ENCODE data around the gene MBD1. TPM values are rescaled to one million over a fixed set of nuclear protein-coding genes. Genes with fewer than 3 reads are reported as not detected.
"Not testable (repeated sequence)": the region's sequence is repeated elsewhere in the genome, so short reads cannot be mapped to it uniquely, and the experiment has no call there.

The MBD1 gene
- total and polyA plus RNA-seq, 3 experiments from 2014 or later = 38.7 to 99.2 (median 83.0) TPM

DNA sequence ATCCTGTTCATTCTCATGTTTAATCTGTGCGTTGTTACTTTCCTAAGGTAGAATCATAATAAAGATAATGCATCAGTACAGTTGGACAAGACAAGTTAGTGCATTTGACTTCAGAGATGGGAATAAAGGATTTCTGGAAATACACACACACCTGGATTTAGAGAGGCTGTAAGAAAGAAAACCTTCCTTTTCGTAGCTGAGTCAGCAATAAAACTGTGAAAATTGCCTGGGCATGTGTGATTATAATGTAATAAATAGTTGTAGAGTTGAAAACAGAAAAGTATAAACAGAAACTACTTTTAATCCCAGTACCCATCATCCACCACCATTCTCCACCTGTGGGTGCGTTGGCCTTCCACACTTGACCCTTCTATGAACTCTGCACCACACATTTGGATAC, 30.4 kb downstream of the MBD1 start:
- no peak overlapping the region for H3K27ac Mint-ChIP-seq
- no peaks in the 10 kb centered on the region for H3K4me1 ChIP-seq (ENCODE audit: insufficient read depth, low read length)
- no peaks in the 10 kb centered on the region for H3K27me3 ChIP-seq (ENCODE audit: insufficient read depth, low read length, poor library complexity, severe bottlenecking)
- H3K27me3 Mint-ChIP-seq = peaks cover 2 to 5% of the 10 kb centered on the region in 2 donors
- no peaks in the 10 kb centered on the region for H3K9me3 Mint-ChIP-seq
- no peaks in the 10 kb centered on the region for H3K36me3 ChIP-seq (ENCODE audit: insufficient read depth, low read length)
- H3K4me1 Mint-ChIP-seq = no peaks in the 10 kb centered on the region
- no peaks in the 10 kb centered on the region for H3K36me3 Mint-ChIP-seq
- DNase-seq = no peak
- POLR2A ChIA-PET = no interaction called here
- H3K4me3 ChIP-seq (ENCODE audit: low read length) = no peak overlapping the region
- H3K9me3 ChIP-seq (ENCODE audit: low read length) = no peaks in the 10 kb centered on the region
- CTCF ChIA-PET = no interaction called here
- no peak overlapping the region for H3K27ac ChIP-seq (ENCODE audit: low read depth, low read length)
- no peak overlapping the region for H3K4me3 Mint-ChIP-seq

GRCh38 chr18:50249576-50249975, 31.7 kb downstream of the MBD1 start:
- no peak for DNase-seq
- H3K27me3 Mint-ChIP-seq = peaks cover 0 to 3% of the 10 kb centered on the region in 2 donors
- no peak overlapping the region for H3K27ac Mint-ChIP-seq
- no peaks in the 10 kb centered on the region for H3K9me3 ChIP-seq (ENCODE audit: low read length)
- H3K9me3 Mint-ChIP-seq = no peaks in the 10 kb centered on the region
- ChIA-PET POLR2A (no interaction called here), CTCF (no interaction called here)
- no peaks in the 10 kb centered on the region for H3K36me3 ChIP-seq (ENCODE audit: insufficient read depth, low read length)
- H3K4me1 Mint-ChIP-seq = no peaks in the 10 kb centered on the region
- no peak overlapping the region for H3K4me3 ChIP-seq (ENCODE audit: low read length)
- H3K4me3 Mint-ChIP-seq = no peak overlapping the region
- H3K27me3 ChIP-seq (ENCODE audit: insufficient read depth, low read length, poor library complexity, severe bottlenecking) = no peaks in the 10 kb centered on the region
- no peaks in the 10 kb centered on the region for H3K36me3 Mint-ChIP-seq
- no peaks in the 10 kb centered on the region for H3K4me1 ChIP-seq (ENCODE audit: insufficient read depth, low read length)
- H3K27ac ChIP-seq (ENCODE audit: low read depth, low read length) = no peak overlapping the region

DNA sequence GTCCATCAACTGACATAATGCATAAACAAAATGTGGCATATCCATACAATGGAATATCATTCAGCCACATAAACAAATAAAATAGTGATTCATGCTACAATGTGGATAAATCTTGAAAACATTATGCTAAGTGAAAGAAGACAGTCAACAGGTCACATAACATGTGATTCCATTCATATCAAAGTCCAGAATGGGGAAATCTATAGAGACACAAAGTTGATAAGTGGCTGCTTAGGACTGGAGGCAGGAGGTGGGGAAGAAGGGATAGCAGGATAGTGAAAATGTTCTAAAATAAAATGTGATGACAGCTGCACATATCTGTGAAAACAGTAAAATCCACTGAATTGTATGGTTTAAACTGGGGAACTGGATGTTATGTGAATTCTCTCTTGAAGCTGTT, 33.8 kb downstream of the MBD1 start:
- H3K36me3 Mint-ChIP-seq = peaks cover 0 to 5% (median 0%) of the 10 kb centered on the region in 3 donors
- H3K4me3 Mint-ChIP-seq = no peak overlapping the region
- Histone ChIP-seq H3K27ac (ENCODE audit: low read depth, low read length) (no peak overlapping the region), H3K27me3 (ENCODE audit: insufficient read depth, low read length, poor library complexity, severe bottlenecking) (no peaks in the 10 kb centered on the region), H3K9me3 (ENCODE audit: low read length) (no peaks in the 10 kb centered on the region), H3K4me3 (ENCODE audit: low read length) (no peak overlapping the region), H3K36me3 (ENCODE audit: insufficient read depth, low read length) (no peaks in the 10 kb centered on the region), H3K4me1 (ENCODE audit: insufficient read depth, low read length) (no peaks in the 10 kb centered on the region)
- peaks cover 0 to 5% (median 5%) of the 10 kb centered on the region in 5 donors for H3K9me3 Mint-ChIP-seq
- H3K27me3 Mint-ChIP-seq = peaks cover 9 to 17% of the 10 kb centered on the region in 2 donors
- H3K4me1 Mint-ChIP-seq = no peaks in the 10 kb centered on the region
- no peak for DNase-seq
- no peak overlapping the region for H3K27ac Mint-ChIP-seq
- CTCF ChIA-PET = interaction anchor here (0.8 kb wide), 1 partner anchor 109 kb away, joined by 3 read pairs; no protein-coding TSS in a partner anchor
- POLR2A ChIA-PET = no interaction called here

DNA sequence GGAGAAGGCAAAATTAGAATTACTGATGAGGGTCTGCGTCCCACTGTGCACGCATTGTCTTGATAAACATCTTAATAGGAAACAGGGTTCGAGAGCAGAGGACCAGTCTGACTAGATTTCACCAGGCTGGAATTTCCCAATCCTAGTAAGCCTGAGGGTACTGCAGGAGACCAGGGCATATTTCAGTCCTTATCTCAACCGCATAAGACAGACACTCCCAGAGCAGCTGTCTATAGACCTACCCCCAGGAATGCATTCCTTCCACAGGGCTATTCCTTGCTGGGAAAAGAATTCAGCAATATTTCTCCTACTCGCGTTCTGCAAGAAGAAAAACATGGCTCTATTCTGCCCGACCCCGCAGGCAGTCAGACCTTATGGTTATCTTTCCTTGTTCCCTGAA, 39.6 kb downstream of the MBD1 start:
- H3K27ac Mint-ChIP-seq; H3K4me3 Mint-ChIP-seq; H3K27ac ChIP-seq (ENCODE audit: low read depth, low read length); CTCF ChIA-PET; H3K27me3 ChIP-seq (ENCODE audit: insufficient read depth, low read length, poor library complexity, severe bottlenecking); POLR2A ChIA-PET; H3K36me3 ChIP-seq (ENCODE audit: insufficient read depth, low read length); H3K9me3 ChIP-seq (ENCODE audit: low read length); DNase-seq; H3K4me3 ChIP-seq (ENCODE audit: low read length); H3K4me1 ChIP-seq (ENCODE audit: insufficient read depth, low read length); H3K4me1 Mint-ChIP-seq: not testable (repeated sequence)
- H3K9me3 Mint-ChIP-seq = peaks cover 23 to 30% (median 24%) of the 10 kb centered on the region in 5 donors
- H3K27me3 Mint-ChIP-seq = peaks cover 18 to 43% of the 10 kb centered on the region in 2 donors
- peaks cover 0 to 33% (median 0%) of the 10 kb centered on the region in 3 donors for H3K36me3 Mint-ChIP-seq

DNA sequence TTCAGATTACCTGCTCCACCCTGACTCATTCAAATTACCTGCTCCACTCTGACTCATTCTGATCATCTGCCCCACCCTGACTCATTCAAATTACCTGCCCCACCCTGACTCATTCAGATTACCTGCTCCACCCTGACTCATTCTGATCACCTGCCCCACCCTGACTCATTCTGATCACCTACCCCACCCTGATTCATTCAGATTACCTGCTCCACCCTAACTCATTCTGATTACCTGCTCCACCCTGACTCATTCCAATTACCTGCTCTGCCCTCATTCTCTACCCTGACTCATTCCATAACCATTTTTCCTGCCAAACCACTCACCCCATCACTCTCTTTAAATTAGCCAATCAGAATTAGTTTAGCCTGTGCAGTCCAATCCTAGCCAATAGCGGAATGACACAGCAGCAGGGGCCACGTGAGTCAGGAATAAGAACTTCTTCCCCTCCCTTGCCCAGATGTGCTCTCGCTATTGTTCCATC, 41.2 kb downstream of the MBD1 start:
- no peak overlapping the region for H3K4me3 ChIP-seq (ENCODE audit: low read length)
- Mint-ChIP-seq H3K4me3 (no peak overlapping the region), H3K27ac (no peak overlapping the region), H3K4me1 (no peaks in the 10 kb centered on the region), H3K27me3 (peaks cover 19 to 50% of the 10 kb centered on the region in 2 donors), H3K9me3 (peaks cover 23 to 30% (median 24%) of the 10 kb centered on the region in 5 donors), H3K36me3 (peaks cover 0 to 33% (median 0%) of the 10 kb centered on the region in 3 donors)
- ChIA-PET CTCF (no interaction called here), POLR2A (no interaction called here)
- no peaks in the 10 kb centered on the region for H3K9me3 ChIP-seq (ENCODE audit: low read length)
- no peak for DNase-seq
- H3K27ac ChIP-seq (ENCODE audit: low read depth, low read length) = no peak overlapping the region
- H3K36me3 ChIP-seq (ENCODE audit: insufficient read depth, low read length) = no peaks in the 10 kb centered on the region
- H3K4me1 ChIP-seq (ENCODE audit: insufficient read depth, low read length) = no peaks in the 10 kb centered on the region
- peaks cover 3% of the 10 kb centered on the region for H3K27me3 ChIP-seq (ENCODE audit: insufficient read depth, low read length, poor library complexity, severe bottlenecking)

DNA sequence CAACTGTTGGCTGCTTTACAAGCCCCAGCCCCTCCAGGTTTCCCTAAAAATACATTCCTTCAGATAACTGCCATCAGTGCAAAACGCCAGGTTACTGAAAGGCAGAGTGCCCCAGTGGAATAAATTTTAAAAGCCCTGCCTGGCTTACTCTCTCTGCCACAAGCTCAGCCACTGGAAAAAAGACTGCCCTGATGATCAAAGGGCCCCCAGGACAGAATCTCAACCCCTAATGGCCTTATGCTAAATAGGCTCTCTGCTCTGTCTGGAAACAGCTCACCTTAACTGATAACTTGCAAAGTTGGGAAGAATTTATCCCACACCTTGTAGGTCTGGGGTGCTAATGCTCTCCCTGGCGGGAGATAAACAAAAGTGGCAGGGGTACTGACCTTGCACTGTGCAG, 48.9 kb downstream of the MBD1 start:
- H3K4me1 Mint-ChIP-seq = no peaks in the 10 kb centered on the region
- peaks cover 0 to 2% (median 0%) of the 10 kb centered on the region in 5 donors for H3K9me3 Mint-ChIP-seq
- H3K36me3 ChIP-seq (ENCODE audit: insufficient read depth, low read length) = no peaks in the 10 kb centered on the region
- no peaks in the 10 kb centered on the region for H3K36me3 Mint-ChIP-seq
- no peak overlapping the region for H3K27ac ChIP-seq (ENCODE audit: low read depth, low read length)
- no peak overlapping the region for H3K4me3 Mint-ChIP-seq
- peaks cover under 1% of the 10 kb centered on the region for H3K27me3 ChIP-seq (ENCODE audit: insufficient read depth, low read length, poor library complexity, severe bottlenecking)
- no peak for DNase-seq
- no peak overlapping the region for H3K27ac Mint-ChIP-seq
- ChIA-PET CTCF (no interaction called here), POLR2A (no interaction called here)
- H3K27me3 Mint-ChIP-seq = peaks cover 14 to 42% of the 10 kb centered on the region in 2 donors
- no peak overlapping the region for H3K4me3 ChIP-seq (ENCODE audit: low read length)
- no peaks in the 10 kb centered on the region for H3K4me1 ChIP-seq (ENCODE audit: insufficient read depth, low read length)
- H3K9me3 ChIP-seq (ENCODE audit: low read length) = no peaks in the 10 kb centered on the region

DNA sequence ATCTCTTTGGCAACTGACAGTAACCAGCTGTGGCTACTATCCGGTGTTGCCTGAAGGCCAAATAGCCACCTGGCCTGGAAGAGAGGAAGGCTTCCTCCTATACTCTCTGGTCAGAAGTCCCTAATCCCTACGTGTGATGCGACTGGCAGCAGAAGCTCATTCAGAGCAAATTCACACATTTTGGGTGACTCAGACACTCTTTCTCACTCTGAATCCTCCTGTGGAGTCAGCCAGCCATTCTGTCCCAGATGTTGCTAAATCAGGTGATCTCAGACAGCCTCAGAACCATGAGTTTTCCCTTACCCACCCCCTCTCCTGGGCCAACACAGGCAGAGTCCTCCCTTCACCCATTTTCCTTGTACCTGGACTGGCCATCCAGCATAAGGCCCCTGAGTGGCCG, 49.7 kb downstream of the MBD1 start:
- DNase-seq = no peak

DNA sequence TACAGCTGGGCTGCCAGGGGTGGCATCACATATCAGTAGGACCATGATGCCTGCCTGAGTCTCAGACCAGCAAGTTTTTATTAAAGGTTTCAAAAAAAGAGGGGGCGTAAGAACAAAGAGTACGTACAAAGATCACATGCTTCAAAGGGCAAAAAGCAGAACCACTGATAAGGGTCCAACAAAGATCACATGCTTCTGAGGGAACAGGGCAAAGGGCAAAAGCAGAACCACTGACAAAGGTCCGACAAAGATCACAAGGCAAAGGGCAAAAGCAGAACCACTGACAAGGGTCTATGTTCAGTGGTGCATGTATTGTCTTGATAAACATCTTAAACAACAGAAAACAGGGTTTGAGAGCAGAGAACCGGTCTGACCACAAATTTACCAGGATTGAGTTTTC, 61.1 kb downstream of the MBD1 start:
- peaks cover 12 to 18% (median 14%) of the 10 kb centered on the region in 5 donors for H3K9me3 Mint-ChIP-seq
- H3K27ac Mint-ChIP-seq; H3K4me1 ChIP-seq (ENCODE audit: insufficient read depth, low read length); H3K36me3 ChIP-seq (ENCODE audit: insufficient read depth, low read length); H3K27ac ChIP-seq (ENCODE audit: low read depth, low read length); H3K36me3 Mint-ChIP-seq; H3K9me3 ChIP-seq (ENCODE audit: low read length); H3K4me1 Mint-ChIP-seq; H3K4me3 ChIP-seq (ENCODE audit: low read length); H3K4me3 Mint-ChIP-seq; H3K27me3 ChIP-seq (ENCODE audit: insufficient read depth, low read length, poor library complexity, severe bottlenecking); POLR2A ChIA-PET; DNase-seq: not testable (repeated sequence)
- CTCF ChIA-PET = interaction anchor here (6.2 kb wide), 1 partner anchor 137 kb away, joined by 45 read pairs; no protein-coding TSS in a partner anchor
- peaks cover 24 to 49% of the 10 kb centered on the region in 2 donors for H3K27me3 Mint-ChIP-seq

More for the DNA sequence above, 49.7 kb downstream of the MBD1 start:
- Histone ChIP-seq H3K36me3 (ENCODE audit: insufficient read depth, low read length) (no peaks in the 10 kb centered on the region), H3K27me3 (ENCODE audit: insufficient read depth, low read length, poor library complexity, severe bottlenecking) (no peaks in the 10 kb centered on the region), H3K27ac (ENCODE audit: low read depth, low read length) (no peak overlapping the region), H3K9me3 (ENCODE audit: low read length) (no peaks in the 10 kb centered on the region), H3K4me3 (ENCODE audit: low read length) (no peak overlapping the region), H3K4me1 (ENCODE audit: insufficient read depth, low read length) (no peaks in the 10 kb centered on the region)
- peaks cover 14 to 37% of the 10 kb centered on the region in 2 donors for H3K27me3 Mint-ChIP-seq
- H3K36me3 Mint-ChIP-seq = no peaks in the 10 kb centered on the region
- H3K4me1 Mint-ChIP-seq = no peaks in the 10 kb centered on the region
- peaks cover 0 to 2% (median 0%) of the 10 kb centered on the region in 5 donors for H3K9me3 Mint-ChIP-seq
- ChIA-PET CTCF (no interaction called here), POLR2A (no interaction called here)
- no peak overlapping the region for H3K4me3 Mint-ChIP-seq
- no peak overlapping the region for H3K27ac Mint-ChIP-seq
